GM12878 (cell line): Measurements from ENCODE around the gene DCAF5. TPM values are rescaled to one million over a fixed set of nuclear protein-coding genes. Genes with fewer than 3 reads are reported as not detected.

Experiments
- ATAC-seq: fragments of 200-7000 bp; cut with Tn5 transposase; 3 replicates; pipeline ENCODE4 v1.9.1; 2020; ENCODE audit warnings: mild to moderate bottlenecking, moderate library complexity
- BruUV-seq: library from RNA; stranded (reverse); fragments of 400-500 nt; replicated peaks from 2 replicates; lab custom pipeline; 2021; lab: Mats Ljungman, UMichigan
- CTCF ChIA-PET: fragments of 300-600 bp; sonication (Branson Sonifier 250); formaldehyde crosslinking; extraction: SDS; loops from one replicate; lab custom pipeline; 2021; ENCODE audit warnings: inconsistent platforms; lab: Yijun Ruan, JAX
- POLR2A ChIA-PET: fragments of 350-600 bp; formaldehyde crosslinking; extraction: SDS; loops from one replicate; lab custom pipeline; 2021; ENCODE audit warnings: inconsistent platforms; lab: Charles Lee
- RAD21 ChIA-PET: fragments of 300-600 bp; sonication (Branson Sonifier 250); formaldehyde crosslinking; loops from one replicate; lab custom pipeline; 2023; ENCODE audit warnings: antibody characterized with exemption; ENCODE audit not compliant: unreplicated experiment; lab: Charles Lee
- SMC1A ChIA-PET: fragments of 300-600 bp; sonication (Branson Sonifier 250); formaldehyde crosslinking; loops from one replicate; lab custom pipeline; 2023; ENCODE audit not compliant: unreplicated experiment, uncharacterized antibody; lab: Charles Lee
- DNase-seq: peaks from one replicate; pipeline ENCODE4 v3.0.0-alpha.2; 2011; ENCODE audit warnings: low read depth, low spot score
- FAIRE-seq: peaks from 3 replicates; lab custom pipeline; 2011; peaks lifted over from hg19 to GRCh38; lab: Jason Lieb, UNC
- H2AFZ ChIP-seq: 2 replicates; pipeline ENCODE4 v1.6.0; 2011; ENCODE audit warnings: low read depth, low read length, control low read depth; ENCODE audit not compliant: control insufficient read depth
- H3K27ac ChIP-seq: 2 replicates; pipeline ENCODE4 v1.5.1; 2011; ENCODE audit warnings: control low read depth; ENCODE audit not compliant: control insufficient read depth, insufficient read depth
- H3K27me3 ChIP-seq, 2 experiments: replicated peaks in 1 of 2; 2 replicates each; pipeline versions ENCODE4 v1.6.0 to v1.6.1; 2011; ENCODE audit warnings: low read length in 1 of 2; ENCODE audit not compliant: control insufficient read depth in 2 of 2, insufficient read depth in 2 of 2
- H3K36me3 ChIP-seq, 2 experiments: 2 replicates each; pipeline ENCODE4 v1.5.1; 2011; ENCODE audit warnings: low read length in 1 of 2; ENCODE audit not compliant: control insufficient read depth in 2 of 2, insufficient read depth in 2 of 2
- H3K4me1 ChIP-seq: 2 replicates; pipeline ENCODE4 v1.6.1; 2011; ENCODE audit warnings: mild to moderate bottlenecking, low read length, moderate library complexity, mixed read lengths; ENCODE audit not compliant: control insufficient read depth, insufficient read depth
- H3K4me2 ChIP-seq: 2 replicates; pipeline ENCODE4 v1.6.0; 2011; ENCODE audit warnings: control low read depth; ENCODE audit not compliant: control insufficient read depth, insufficient read depth
- H3K4me3 ChIP-seq: fragments of 200-600 bp; sonication (generic); 2 replicates; pipeline ENCODE4 v1.5.1; 2016
- H3K79me2 ChIP-seq: 2 replicates; pipeline ENCODE4 v1.6.0; 2011; ENCODE audit warnings: low read length; ENCODE audit not compliant: control insufficient read depth, insufficient read depth
- H3K9ac ChIP-seq: 2 replicates; pipeline ENCODE4 v1.8.0; 2011; ENCODE audit warnings: low read length, control low read depth, mixed read lengths; ENCODE audit not compliant: control insufficient read depth, insufficient read depth
- H3K9me3 ChIP-seq: replicated peaks from 3 replicates; pipeline ENCODE4 v1.5.1; 2011; ENCODE audit warnings: mild to moderate bottlenecking, low read length; ENCODE audit not compliant: control insufficient read depth, insufficient read depth
- H4K20me1 ChIP-seq: 2 replicates; pipeline ENCODE4 v1.6.0; 2011; ENCODE audit not compliant: control insufficient read depth, insufficient read depth
- CBX5 ChIP-seq: sonication (generic); IDR thresholded peaks from 2 replicates; pipeline ENCODE4 v1.6.1; 2016; ENCODE audit warnings: low read depth, moderate library complexity, mild to moderate bottlenecking, inconsistent platforms
- CREM ChIP-seq: IDR thresholded peaks from 2 replicates; pipeline ENCODE4 v1.6.1; 2014; ENCODE audit warnings: antibody characterized with exemption, low read depth
- JUNB ChIP-seq: IDR thresholded peaks from 2 replicates; pipeline ENCODE4 v1.6.1; 2016; ENCODE audit warnings: antibody characterized with exemption, mild to moderate bottlenecking
- JUND ChIP-seq: IDR thresholded peaks from 2 replicates; pipeline ENCODE4 v1.6.1; 2012; ENCODE audit warnings: low read depth, mild to moderate bottlenecking, low read length, improper control_type of control experiment, moderate library complexity
- NFYB ChIP-seq: IDR thresholded peaks from 2 replicates; pipeline ENCODE4 v1.6.1; 2011; ENCODE audit warnings: low read depth, mild to moderate bottlenecking, low read length, improper control_type of control experiment, moderate library complexity; ENCODE audit not compliant: insufficient read depth
- TCF3 ChIP-seq: IDR thresholded peaks from 2 replicates; pipeline ENCODE4 v1.6.1; 2012; ENCODE audit warnings: low read depth, mild to moderate bottlenecking, low read length, borderline replicate concordance; ENCODE audit not compliant: insufficient read depth
- YBX1 ChIP-seq: fragments of 450-650 bp; IDR thresholded peaks from 2 replicates; pipeline ENCODE4 v1.6.1; 2016; ENCODE audit warnings: antibody characterized with exemption
- WGBS: methylation state at CpG from one replicate; pipeline ENCODE4 v1.1.6; 2016; ENCODE audit warnings: low lambda C conversion rate; ENCODE audit not compliant: insufficient replicate concordance, insufficient coverage; ENCODE audit errors: missing lambda C conversion rate; 5-methylcytosine and 5-hydroxymethylcytosine counted together
- in situ Hi-C: fragments of 300-500 bp; cut with MboI; formaldehyde crosslinking; loops from 9 replicates; pipeline ENCODE4 v1.14.3; 2018; ENCODE audit warnings: mixed read lengths
- intact Hi-C: fragments of 100-400 bp; cut with micrococcal nuclease; formaldehyde crosslinking; loops from one replicate; pipeline ENCODE4 v1.14.2; 2022; ENCODE audit not compliant: unreplicated experiment
- polyA plus RNA-seq, 11 experiments: library from polyadenylated mRNA; depleted of rRNA in 4 of 11; unstranded in 6 of 11; stranded (reverse) in 5 of 11; fragments of >200 nt; fragmentation: Nextera tagmentation in 4 of 11; fragmentation: Illumina TruSeq in 1 of 11; extraction: Ambion mirVana in 4 of 11; extraction: Trizol in 1 of 11; gene quantifications; 1 replicate in 1 of 11; 2 replicates in 10 of 11; pipeline versions ENCODE4 v1.2.1 to v1.2.3, GENCODE V29; 2011 to 2016; ENCODE audit warnings: inconsistent platforms in 2 of 11, missing spikeins in 2 of 11, low read depth in 1 of 11
- total RNA-seq, 4 experiments: library from RNA; depleted of rRNA in 3 of 4; stranded (reverse); fragments of >200 nt in 3 of 4; fragmentation: Illumina TruSeq in 1 of 4; extraction: Trizol in 1 of 4; gene quantifications; 2 replicates each; pipeline versions ENCODE4 v1.2.1 to v1.2.3, GENCODE V29; 2013 to 2021
- TF ChIP-seq, protein P1 (sequence below): fragments of 450-650 bp; conservative IDR thresholded peaks from 2 replicates; pipeline ENCODE4 v1.6.1; 2017; ENCODE audit warnings: mild to moderate bottlenecking, moderate library complexity
- TF ChIP-seq, protein P2 (sequence below), 3 experiments: IDR thresholded peaks in 2 of 3; conservative IDR thresholded peaks in 1 of 3; 2 replicates each; pipeline ENCODE4 v1.5.1; 2011; ENCODE audit warnings: low read depth in 3 of 3, low read length in 3 of 3, mild to moderate bottlenecking in 3 of 3, control low read depth in 2 of 3, moderate library complexity in 2 of 3, inconsistent platforms in 1 of 3, mixed read lengths in 1 of 3; ENCODE audit not compliant: control insufficient read depth in 2 of 3, insufficient read depth in 1 of 3; ENCODE audit errors: extremely low read depth in 1 of 3
- TF ChIP-seq, protein P3 (sequence below): fragments of 150-350 bp; IDR thresholded peaks from 2 replicates; pipeline ENCODE4 v1.6.1; 2014; ENCODE audit warnings: mild to moderate bottlenecking, low read depth, low read length
- TF ChIP-seq, protein P4 (sequence below): IDR thresholded peaks from 2 replicates; pipeline ENCODE4 v1.6.1; 2012; ENCODE audit warnings: low read length, inconsistent platforms
- TF ChIP-seq, protein P5 (sequence below): fragments of 450-650 bp; IDR thresholded peaks from 2 replicates; pipeline ENCODE4 v1.6.1; 2017; ENCODE audit warnings: mild to moderate bottlenecking

Gene DCAF5
- total and polyA plus RNA-seq, 10 of the 15 experiments (the other 5 are each of a cell fraction or from before 2014, with no cell fraction given), result 6.8 to 38.1 (median 19.1) TPM

DNA sequence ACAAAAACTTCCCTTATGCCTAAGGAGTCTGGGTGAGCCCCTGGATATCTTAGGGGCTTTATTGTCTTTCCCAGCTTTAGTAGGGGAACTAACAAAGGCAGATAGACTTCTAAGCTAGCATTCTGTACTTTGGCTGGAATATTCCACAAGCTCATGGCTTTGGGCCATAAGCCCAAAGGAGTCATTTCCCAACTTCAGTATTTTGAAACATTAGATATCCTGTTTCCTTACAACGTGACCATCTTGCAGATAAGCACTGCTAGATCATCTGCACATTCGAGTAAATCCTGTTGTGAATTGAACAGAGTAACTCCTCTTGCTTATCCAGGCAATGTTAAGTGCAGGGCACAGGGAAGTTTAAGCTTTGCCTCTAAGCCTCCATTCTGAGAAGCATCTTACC is 103.2 kb downstream of the DCAF5 start:
- ChIA-PET SMC1A (interaction anchor here (0.7 kb wide), 1 partner anchor 41 kb away, joined by 3 read pairs; no protein-coding TSS in a partner anchor), CTCF (interaction anchor here (0.6 kb wide), 1 partner anchor 50 kb away, joined by 4 read pairs; no protein-coding TSS in a partner anchor), RAD21 (no interaction called here), POLR2A (no interaction called here)
- H2AFZ ChIP-seq, result no peak overlapping the region
- WGBS, result 100% methylated on average over 2 of the region's 2 CpGs
- H3K9me3 ChIP-seq, result no peaks in the 10 kb centered on the region
- no peaks in the 10 kb centered on the region for H3K79me2 ChIP-seq
- H3K4me2 ChIP-seq, result no peak overlapping the region
- H4K20me1 ChIP-seq, result no peaks in the 10 kb centered on the region
- no peaks in the 10 kb centered on the region for H3K4me1 ChIP-seq
- peaks cover 7 to 10% of the 10 kb centered on the region in 2 experiments; a peak in 3 of 4 replicates for H3K36me3 ChIP-seq
- no peak overlapping the region for H3K27ac ChIP-seq
- H3K9ac ChIP-seq, result no peak overlapping the region
- intact Hi-C loops, result no loop called here
- no peak overlapping the region for H3K4me3 ChIP-seq
- ATAC-seq (no peak), FAIRE-seq (no peak), DNase-seq (no peak)
- no peaks in the 10 kb centered on the region for H3K27me3 ChIP-seq
- BruUV-seq, result no TSS peak
- in situ Hi-C loops, result no loop called here
- no peak for TF ChIP-seq CBX5
- no peak for TF ChIP-seq JUND
- TF ChIP-seq JUNB, result no peak
- TF ChIP-seq YBX1, result no peak
- TF ChIP-seq, protein P1, sequence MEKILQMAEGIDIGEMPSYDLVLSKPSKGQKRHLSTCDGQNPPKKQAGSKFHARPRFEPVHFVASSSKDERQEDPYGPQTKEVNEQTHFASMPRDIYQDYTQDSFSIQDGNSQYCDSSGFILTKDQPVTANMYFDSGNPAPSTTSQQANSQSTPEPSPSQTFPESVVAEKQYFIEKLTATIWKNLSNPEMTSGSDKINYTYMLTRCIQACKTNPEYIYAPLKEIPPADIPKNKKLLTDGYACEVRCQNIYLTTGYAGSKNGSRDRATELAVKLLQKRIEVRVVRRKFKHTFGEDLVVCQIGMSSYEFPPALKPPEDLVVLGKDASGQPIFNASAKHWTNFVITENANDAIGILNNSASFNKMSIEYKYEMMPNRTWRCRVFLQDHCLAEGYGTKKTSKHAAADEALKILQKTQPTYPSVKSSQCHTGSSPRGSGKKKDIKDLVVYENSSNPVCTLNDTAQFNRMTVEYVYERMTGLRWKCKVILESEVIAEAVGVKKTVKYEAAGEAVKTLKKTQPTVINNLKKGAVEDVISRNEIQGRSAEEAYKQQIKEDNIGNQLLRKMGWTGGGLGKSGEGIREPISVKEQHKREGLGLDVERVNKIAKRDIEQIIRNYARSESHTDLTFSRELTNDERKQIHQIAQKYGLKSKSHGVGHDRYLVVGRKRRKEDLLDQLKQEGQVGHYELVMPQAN, result no peak
- TF ChIP-seq CREM, result no peak
- TF ChIP-seq TCF3, result no peak
- TF ChIP-seq, protein P2, sequence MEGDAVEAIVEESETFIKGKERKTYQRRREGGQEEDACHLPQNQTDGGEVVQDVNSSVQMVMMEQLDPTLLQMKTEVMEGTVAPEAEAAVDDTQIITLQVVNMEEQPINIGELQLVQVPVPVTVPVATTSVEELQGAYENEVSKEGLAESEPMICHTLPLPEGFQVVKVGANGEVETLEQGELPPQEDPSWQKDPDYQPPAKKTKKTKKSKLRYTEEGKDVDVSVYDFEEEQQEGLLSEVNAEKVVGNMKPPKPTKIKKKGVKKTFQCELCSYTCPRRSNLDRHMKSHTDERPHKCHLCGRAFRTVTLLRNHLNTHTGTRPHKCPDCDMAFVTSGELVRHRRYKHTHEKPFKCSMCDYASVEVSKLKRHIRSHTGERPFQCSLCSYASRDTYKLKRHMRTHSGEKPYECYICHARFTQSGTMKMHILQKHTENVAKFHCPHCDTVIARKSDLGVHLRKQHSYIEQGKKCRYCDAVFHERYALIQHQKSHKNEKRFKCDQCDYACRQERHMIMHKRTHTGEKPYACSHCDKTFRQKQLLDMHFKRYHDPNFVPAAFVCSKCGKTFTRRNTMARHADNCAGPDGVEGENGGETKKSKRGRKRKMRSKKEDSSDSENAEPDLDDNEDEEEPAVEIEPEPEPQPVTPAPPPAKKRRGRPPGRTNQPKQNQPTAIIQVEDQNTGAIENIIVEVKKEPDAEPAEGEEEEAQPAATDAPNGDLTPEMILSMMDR (IDR thresholded peaks at IDR 0.05 in 2 of 3, conservative IDR thresholded peaks at IDR 0.05 in 1 of 3; ENCODE audit: control insufficient read depth in 2 of 3, extremely low read depth in 1 of 3, insufficient read depth in 1 of 3, low read depth in 3 of 3, low read length in 3 of 3), result no peak
- TF ChIP-seq, protein P3, sequence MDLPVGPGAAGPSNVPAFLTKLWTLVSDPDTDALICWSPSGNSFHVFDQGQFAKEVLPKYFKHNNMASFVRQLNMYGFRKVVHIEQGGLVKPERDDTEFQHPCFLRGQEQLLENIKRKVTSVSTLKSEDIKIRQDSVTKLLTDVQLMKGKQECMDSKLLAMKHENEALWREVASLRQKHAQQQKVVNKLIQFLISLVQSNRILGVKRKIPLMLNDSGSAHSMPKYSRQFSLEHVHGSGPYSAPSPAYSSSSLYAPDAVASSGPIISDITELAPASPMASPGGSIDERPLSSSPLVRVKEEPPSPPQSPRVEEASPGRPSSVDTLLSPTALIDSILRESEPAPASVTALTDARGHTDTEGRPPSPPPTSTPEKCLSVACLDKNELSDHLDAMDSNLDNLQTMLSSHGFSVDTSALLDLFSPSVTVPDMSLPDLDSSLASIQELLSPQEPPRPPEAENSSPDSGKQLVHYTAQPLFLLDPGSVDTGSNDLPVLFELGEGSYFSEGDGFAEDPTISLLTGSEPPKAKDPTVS, result no peak
- TF ChIP-seq NFYB, result no peak
- TF ChIP-seq, protein P4, sequence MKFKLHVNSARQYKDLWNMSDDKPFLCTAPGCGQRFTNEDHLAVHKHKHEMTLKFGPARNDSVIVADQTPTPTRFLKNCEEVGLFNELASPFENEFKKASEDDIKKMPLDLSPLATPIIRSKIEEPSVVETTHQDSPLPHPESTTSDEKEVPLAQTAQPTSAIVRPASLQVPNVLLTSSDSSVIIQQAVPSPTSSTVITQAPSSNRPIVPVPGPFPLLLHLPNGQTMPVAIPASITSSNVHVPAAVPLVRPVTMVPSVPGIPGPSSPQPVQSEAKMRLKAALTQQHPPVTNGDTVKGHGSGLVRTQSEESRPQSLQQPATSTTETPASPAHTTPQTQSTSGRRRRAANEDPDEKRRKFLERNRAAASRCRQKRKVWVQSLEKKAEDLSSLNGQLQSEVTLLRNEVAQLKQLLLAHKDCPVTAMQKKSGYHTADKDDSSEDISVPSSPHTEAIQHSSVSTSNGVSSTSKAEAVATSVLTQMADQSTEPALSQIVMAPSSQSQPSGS, result no peak
- TF ChIP-seq, protein P5, sequence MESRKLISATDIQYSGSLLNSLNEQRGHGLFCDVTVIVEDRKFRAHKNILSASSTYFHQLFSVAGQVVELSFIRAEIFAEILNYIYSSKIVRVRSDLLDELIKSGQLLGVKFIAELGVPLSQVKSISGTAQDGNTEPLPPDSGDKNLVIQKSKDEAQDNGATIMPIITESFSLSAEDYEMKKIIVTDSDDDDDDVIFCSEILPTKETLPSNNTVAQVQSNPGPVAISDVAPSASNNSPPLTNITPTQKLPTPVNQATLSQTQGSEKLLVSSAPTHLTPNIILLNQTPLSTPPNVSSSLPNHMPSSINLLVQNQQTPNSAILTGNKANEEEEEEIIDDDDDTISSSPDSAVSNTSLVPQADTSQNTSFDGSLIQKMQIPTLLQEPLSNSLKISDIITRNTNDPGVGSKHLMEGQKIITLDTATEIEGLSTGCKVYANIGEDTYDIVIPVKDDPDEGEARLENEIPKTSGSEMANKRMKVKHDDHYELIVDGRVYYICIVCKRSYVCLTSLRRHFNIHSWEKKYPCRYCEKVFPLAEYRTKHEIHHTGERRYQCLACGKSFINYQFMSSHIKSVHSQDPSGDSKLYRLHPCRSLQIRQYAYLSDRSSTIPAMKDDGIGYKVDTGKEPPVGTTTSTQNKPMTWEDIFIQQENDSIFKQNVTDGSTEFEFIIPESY, result no peak
